ENCODE results near the gene PRKAR2B. TPM values are rescaled to one million over a fixed set of nuclear protein-coding genes. Genes with fewer than 3 reads are reported as not detected.

The PRKAR2B gene
- total and polyA plus RNA-seq, 7 experiments from 2014 or later = 0.39 to 5.0 (median 0.54) TPM

- Mint-ChIP-seq H3K4me3 (no peak overlapping the region), H3K9me3 (no peaks in the 10 kb centered on the region), H3K4me1 (no peaks in the 10 kb centered on the region), H3K27ac (no peak overlapping the region), H3K27me3 (peaks cover 0 to 34% (median 6%) of the 10 kb centered on the region in 5 donors), H3K36me3 (no peaks in the 10 kb centered on the region)
- Histone ChIP-seq H3K4me3 (ENCODE audit: low read length) (no peak overlapping the region), H3K9me3 (ENCODE audit: control insufficient read depth in 2 of 3, low read length in 3 of 3) (no peaks in the 10 kb centered on the region), H3K4me1 (ENCODE audit: control insufficient read depth in 2 of 2, insufficient read depth in 2 of 2, low read length in 2 of 2) (no peaks in the 10 kb centered on the region), H3K36me3 (ENCODE audit: control insufficient read depth in 2 of 3, insufficient read depth in 3 of 3, low read length in 3 of 3) (no peaks in the 10 kb centered on the region), H3K27ac (ENCODE audit: low read depth, low read length) (no peak overlapping the region), H3K27me3 (ENCODE audit: control insufficient read depth in 2 of 2, insufficient read depth in 2 of 2, low read length in 2 of 2) (no peaks in the 10 kb centered on the region)
- ATAC-seq (no peak), DNase-seq (no peak)
- ChIA-PET CTCF (interaction anchor here (0.6 kb wide), 1 partner anchor 422 kb away, joined by 3 read pairs; no protein-coding TSS in a partner anchor), POLR2A (no interaction called here)
- intact Hi-C loops (cut with micrococcal nuclease) = no loop called here
Observed at GRCh38 chr7:107063245-107064120, 19.0 kb downstream of the PRKAR2B start.

GRCh38 chr7:107064255-107064654, 19.8 kb downstream of the PRKAR2B start:
- DNase-seq (no peak), ATAC-seq (no peak)
- no peak overlapping the region for H3K4me3 ChIP-seq (ENCODE audit: low read length)
- no peaks in the 10 kb centered on the region for H3K36me3 Mint-ChIP-seq
- H3K27ac ChIP-seq (ENCODE audit: low read depth, low read length) = no peak overlapping the region
- no peaks in the 10 kb centered on the region for H3K9me3 Mint-ChIP-seq
- H3K36me3 ChIP-seq (ENCODE audit: control insufficient read depth in 2 of 3, insufficient read depth in 3 of 3, low read length in 3 of 3) = no peaks in the 10 kb centered on the region
- no peak overlapping the region for H3K27ac Mint-ChIP-seq
- H3K4me3 Mint-ChIP-seq = no peak overlapping the region
- H3K27me3 Mint-ChIP-seq = peaks cover 0 to 32% (median 6%) of the 10 kb centered on the region in 5 donors
- intact Hi-C loops (cut with micrococcal nuclease) = no loop called here
- POLR2A ChIA-PET = no interaction called here
- CTCF ChIA-PET = no interaction called here
- H3K4me1 ChIP-seq (ENCODE audit: control insufficient read depth in 2 of 2, insufficient read depth in 2 of 2, low read length in 2 of 2) = no peaks in the 10 kb centered on the region
- no peaks in the 10 kb centered on the region for H3K9me3 ChIP-seq (ENCODE audit: control insufficient read depth in 2 of 3, low read length in 3 of 3)
- peaks cover 0 to under 1% (median 0%) of the 10 kb centered on the region in 7 donors for H3K4me1 Mint-ChIP-seq
- no peaks in the 10 kb centered on the region for H3K27me3 ChIP-seq (ENCODE audit: control insufficient read depth in 2 of 2, insufficient read depth in 2 of 2, low read length in 2 of 2)

GRCh38 chr7:107065929-107066247, 21.4 kb downstream of the PRKAR2B start:
- Histone ChIP-seq H3K27me3 (ENCODE audit: control insufficient read depth in 2 of 2, insufficient read depth in 2 of 2, low read length in 2 of 2) (no peaks in the 10 kb centered on the region), H3K9me3 (ENCODE audit: control insufficient read depth in 2 of 3, low read length in 3 of 3) (no peaks in the 10 kb centered on the region), H3K4me3 (ENCODE audit: low read length) (no peak overlapping the region), H3K27ac (ENCODE audit: low read depth, low read length) (no peak overlapping the region), H3K4me1 (ENCODE audit: control insufficient read depth in 2 of 2, insufficient read depth in 2 of 2, low read length in 2 of 2) (no peaks in the 10 kb centered on the region), H3K36me3 (ENCODE audit: control insufficient read depth in 2 of 3, insufficient read depth in 3 of 3, low read length in 3 of 3) (no peaks in the 10 kb centered on the region)
- ChIA-PET POLR2A (no interaction called here), CTCF (no interaction called here)
- DNase-seq (no peak), ATAC-seq (no peak)
- intact Hi-C loops (cut with micrococcal nuclease) = no loop called here
- no peak overlapping the region for H3K4me3 Mint-ChIP-seq
- H3K36me3 Mint-ChIP-seq = no peaks in the 10 kb centered on the region
- peaks cover 0 to 24% (median 3%) of the 10 kb centered on the region in 5 donors for H3K27me3 Mint-ChIP-seq
- no peaks in the 10 kb centered on the region for H3K9me3 Mint-ChIP-seq
- H3K27ac Mint-ChIP-seq = no peak overlapping the region
- peaks cover 0 to 3% (median 0%) of the 10 kb centered on the region in 7 donors for H3K4me1 Mint-ChIP-seq

GRCh38 chr7:107068156-107068555, 23.7 kb downstream of the PRKAR2B start:
- Histone ChIP-seq H3K27me3 (ENCODE audit: control insufficient read depth in 2 of 2, insufficient read depth in 2 of 2, low read length in 2 of 2) (no peaks in the 10 kb centered on the region), H3K36me3 (ENCODE audit: control insufficient read depth in 2 of 3, insufficient read depth in 3 of 3, low read length in 3 of 3) (no peaks in the 10 kb centered on the region), H3K27ac (ENCODE audit: low read depth, low read length) (no peak overlapping the region), H3K9me3 (ENCODE audit: control insufficient read depth in 2 of 3, low read length in 3 of 3) (no peaks in the 10 kb centered on the region), H3K4me1 (ENCODE audit: control insufficient read depth in 2 of 2, insufficient read depth in 2 of 2, low read length in 2 of 2) (no peaks in the 10 kb centered on the region), H3K4me3 (ENCODE audit: low read length) (no peak overlapping the region)
- intact Hi-C loops (cut with micrococcal nuclease) = no loop called here
- DNase-seq (no peak), ATAC-seq (no peak)
- CTCF ChIA-PET = no interaction called here
- Mint-ChIP-seq H3K27ac (no peak overlapping the region), H3K36me3 (no peaks in the 10 kb centered on the region), H3K4me1 (peaks cover 0 to 3% (median 0%) of the 10 kb centered on the region in 7 donors), H3K4me3 (no peak overlapping the region), H3K9me3 (no peaks in the 10 kb centered on the region), H3K27me3 (peaks cover 0 to 20% (median 0%) of the 10 kb centered on the region in 5 donors)
- POLR2A ChIA-PET = no interaction called here

GRCh38 chr7:107069457-107069856, 25.0 kb downstream of the PRKAR2B start:
- intact Hi-C loops (cut with micrococcal nuclease) = no loop called here
- DNase-seq = no peak
- Mint-ChIP-seq H3K27ac (no peak overlapping the region), H3K9me3 (no peaks in the 10 kb centered on the region), H3K4me3 (no peak overlapping the region), H3K36me3 (no peaks in the 10 kb centered on the region), H3K4me1 (peaks cover 0 to 3% (median 0%) of the 10 kb centered on the region in 7 donors), H3K27me3 (peaks cover 0 to 17% (median 0%) of the 10 kb centered on the region in 5 donors)
- no peak for ATAC-seq
- H3K27ac ChIP-seq (ENCODE audit: low read depth, low read length) = no peak overlapping the region
- no peaks in the 10 kb centered on the region for H3K27me3 ChIP-seq (ENCODE audit: control insufficient read depth in 2 of 2, insufficient read depth in 2 of 2, low read length in 2 of 2)
- ChIA-PET CTCF (no interaction called here), POLR2A (no interaction called here)
- no peaks in the 10 kb centered on the region for H3K9me3 ChIP-seq (ENCODE audit: control insufficient read depth in 2 of 3, low read length in 3 of 3)
- no peak overlapping the region for H3K4me3 ChIP-seq (ENCODE audit: low read length)
- H3K4me1 ChIP-seq (ENCODE audit: control insufficient read depth in 2 of 2, insufficient read depth in 2 of 2, low read length in 2 of 2) = no peaks in the 10 kb centered on the region
- no peaks in the 10 kb centered on the region for H3K36me3 ChIP-seq (ENCODE audit: control insufficient read depth in 2 of 3, insufficient read depth in 3 of 3, low read length in 3 of 3)

GRCh38 chr7:107070710-107071109, 26.2 kb downstream of the PRKAR2B start:
- Histone ChIP-seq H3K27me3 (ENCODE audit: control insufficient read depth in 2 of 2, insufficient read depth in 2 of 2, low read length in 2 of 2) (no peaks in the 10 kb centered on the region), H3K4me1 (ENCODE audit: control insufficient read depth in 2 of 2, insufficient read depth in 2 of 2, low read length in 2 of 2) (no peaks in the 10 kb centered on the region), H3K36me3 (ENCODE audit: control insufficient read depth in 2 of 3, insufficient read depth in 3 of 3, low read length in 3 of 3) (no peaks in the 10 kb centered on the region), H3K4me3 (ENCODE audit: low read length) (no peak overlapping the region), H3K27ac (ENCODE audit: low read depth, low read length) (no peak overlapping the region), H3K9me3 (ENCODE audit: control insufficient read depth in 2 of 3, low read length in 3 of 3) (no peaks in the 10 kb centered on the region)
- POLR2A ChIA-PET = no interaction called here
- Mint-ChIP-seq H3K27me3 (peaks cover 0 to 14% (median 0%) of the 10 kb centered on the region in 5 donors), H3K27ac (no peak overlapping the region), H3K4me1 (peaks cover 0 to 3% (median 0%) of the 10 kb centered on the region in 7 donors), H3K4me3 (no peak overlapping the region), H3K36me3 (no peaks in the 10 kb centered on the region), H3K9me3 (no peaks in the 10 kb centered on the region)
- intact Hi-C loops (cut with micrococcal nuclease) = no loop called here
- DNase-seq = no peak
- CTCF ChIA-PET = no interaction called here
- no peak for ATAC-seq

- Histone ChIP-seq H3K36me3 (ENCODE audit: control insufficient read depth in 2 of 3, insufficient read depth in 3 of 3, low read length in 3 of 3) (no peaks in the 10 kb centered on the region), H3K27ac (ENCODE audit: low read depth, low read length) (no peak overlapping the region), H3K4me3 (ENCODE audit: low read length) (no peak overlapping the region), H3K4me1 (ENCODE audit: control insufficient read depth in 2 of 2, insufficient read depth in 2 of 2, low read length in 2 of 2) (no peaks in the 10 kb centered on the region), H3K27me3 (ENCODE audit: control insufficient read depth in 2 of 2, insufficient read depth in 2 of 2, low read length in 2 of 2) (no peaks in the 10 kb centered on the region), H3K9me3 (ENCODE audit: control insufficient read depth in 2 of 3, low read length in 3 of 3) (no peaks in the 10 kb centered on the region)
- Mint-ChIP-seq H3K4me1 (peaks cover 0 to 3% (median 0%) of the 10 kb centered on the region in 7 donors), H3K27ac (no peak overlapping the region), H3K9me3 (no peaks in the 10 kb centered on the region), H3K36me3 (no peaks in the 10 kb centered on the region), H3K27me3 (peaks cover 0 to 14% (median 0%) of the 10 kb centered on the region in 5 donors), H3K4me3 (no peak overlapping the region)
- intact Hi-C loops (cut with micrococcal nuclease) = no loop called here
- CTCF ChIA-PET = no interaction called here
- no peak for DNase-seq
- no peak for ATAC-seq
- POLR2A ChIA-PET = no interaction called here
Observed at GRCh38 chr7:107071129-107071528, 26.6 kb downstream of the PRKAR2B start.

All from naive thymus-derived CD4-positive, alpha-beta T cell (primary cell).